NT2/D1 (cell line): ENCODE results near the gene OR5H1.

Experiments
- SUZ12 ChIP-seq: IDR thresholded peaks from 2 replicates; pipeline ENCODE4 v1.6.1; 2011; ENCODE audit not compliant: insufficient read length, insufficient read depth; ENCODE audit errors: extremely low read depth
- ZNF274 ChIP-seq: IDR thresholded peaks from 2 replicates; pipeline ENCODE4 v1.6.1; 2011; ENCODE audit warnings: mild to moderate bottlenecking, low read depth, low read length

DNA sequence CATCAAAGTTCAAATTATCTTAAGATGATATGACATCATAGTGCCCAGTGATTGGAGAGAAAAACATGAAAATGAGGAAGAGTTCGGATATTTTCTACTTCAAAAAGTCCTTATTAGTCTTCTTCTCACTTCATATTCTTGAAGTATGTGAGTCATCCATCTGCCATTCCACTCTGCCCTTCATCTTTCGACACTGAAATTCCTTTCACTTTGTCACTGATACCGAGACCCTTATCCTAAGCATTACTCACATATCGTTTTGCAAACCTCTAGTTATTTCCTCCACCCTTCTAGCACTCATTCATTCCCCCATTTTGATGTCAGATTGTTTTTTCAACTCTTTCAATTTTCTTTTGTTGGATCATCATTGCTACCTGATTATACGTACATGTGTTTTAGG, 20.7 kb downstream of the OR5H1 start:
- TF ChIP-seq SUZ12 = no peak
- no peak for TF ChIP-seq ZNF274
